Measurements from ENCODE around the gene MMP17.

DNA sequence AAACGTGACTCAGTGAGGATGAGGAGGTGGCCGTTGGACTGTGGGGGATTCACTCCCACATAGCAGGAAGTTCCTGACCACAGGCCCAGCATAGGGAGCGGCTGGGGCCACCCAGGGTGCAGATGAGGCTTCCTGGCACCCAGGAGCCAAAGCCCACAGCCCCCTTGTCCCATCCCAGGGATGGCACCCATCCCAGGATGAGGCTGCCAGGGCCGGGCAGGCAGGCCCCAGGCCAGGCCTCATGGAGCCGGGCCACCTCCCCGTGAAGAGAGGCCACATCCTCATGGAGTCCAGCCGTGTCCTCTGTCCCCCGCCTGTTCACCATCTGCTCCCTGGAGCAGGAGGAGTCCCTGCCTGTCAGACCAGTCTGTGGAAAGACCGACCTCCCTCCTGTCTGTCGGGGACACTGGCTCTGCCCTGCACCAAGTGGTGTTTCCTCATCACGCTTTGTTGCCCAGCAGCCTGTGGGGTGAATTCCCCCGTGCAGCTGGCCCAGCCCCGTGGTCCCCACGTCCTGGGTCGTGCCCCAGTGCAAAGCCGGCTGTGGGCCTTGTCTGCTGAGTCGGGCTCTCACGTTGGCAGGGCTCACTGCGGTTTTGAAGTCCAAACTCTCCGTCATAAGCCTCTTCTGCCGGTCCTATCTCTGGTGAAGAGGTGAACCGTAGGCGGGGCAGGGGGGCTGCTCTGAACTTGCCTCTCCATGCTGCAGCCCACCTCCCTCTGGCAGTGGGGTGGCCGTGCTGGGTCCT lies 24.5 kb downstream of the MMP17 start:
- no peak for TF ChIP-seq POLR2A (IDR thresholded peaks at IDR 0.05; ENCODE audit: low read depth, low read length)
- TF ChIP-seq POLR2AphosphoS5 (IDR thresholded peaks at IDR 0.05; ENCODE audit: low read depth, low read length): no peak
- TF ChIP-seq SPI1 (IDR thresholded peaks at IDR 0.05; ENCODE audit: low read depth, low read length): no peak

Data from GM12891 (cell line).